ENCODE results near the gene FAF1.

FAF1 gene

DNA sequence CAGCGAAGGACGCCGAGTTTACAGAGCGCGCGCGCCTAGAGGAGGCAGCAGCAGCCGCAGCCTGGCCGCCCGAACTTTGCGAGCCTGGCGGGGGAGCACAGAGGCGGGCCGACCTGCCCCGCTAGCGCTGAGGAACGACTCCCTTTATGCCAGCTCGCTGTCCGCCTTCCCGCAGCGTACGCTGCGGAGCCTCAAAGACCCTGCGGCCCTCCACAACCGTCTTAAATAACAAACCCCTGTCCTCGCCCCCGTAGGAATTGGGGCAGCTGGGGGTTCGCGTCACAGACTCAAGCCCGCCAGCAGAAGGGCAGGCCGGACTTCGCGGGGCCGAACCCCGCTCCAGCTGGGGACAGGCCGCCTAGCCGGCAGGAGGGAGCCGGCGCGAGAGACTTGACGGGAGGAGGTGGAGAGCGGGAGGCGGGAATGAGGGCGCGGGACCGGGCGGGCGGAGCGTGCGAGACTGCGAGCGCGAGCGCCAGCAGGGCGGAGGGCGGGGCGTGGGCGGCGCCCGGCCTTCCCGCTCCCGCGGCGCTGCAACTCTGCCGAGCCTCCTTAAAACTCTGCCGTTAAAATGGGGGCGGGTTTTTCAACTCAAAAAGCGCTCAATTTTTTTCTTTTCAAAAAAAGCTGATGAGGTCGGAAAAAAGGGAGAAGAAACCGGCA is 8.2 kb upstream of the FAF1 start:
- Histone ChIP-seq H3K36me3 (replicated peaks; ENCODE audit: low read depth, low read length) (no peaks in the 10 kb centered on the region), H3K9ac (ENCODE audit: low read length) (peak overlapping the region; percentile 94), H3K9me3 (ENCODE audit: insufficient read depth, low read length) (no peaks in the 10 kb centered on the region), H3K79me2 (ENCODE audit: low read length) (no peaks in the 10 kb centered on the region), H3K4me2 (ENCODE audit: low read length) (peak overlapping the region; percentile 93), H3K4me3 (ENCODE audit: low read length) (peak overlapping the region; percentile 81), H2AFZ (ENCODE audit: low read depth, low read length) (peak overlapping the region; percentile 84), H4K20me1 (ENCODE audit: insufficient read depth, low read length) (no peaks in the 10 kb centered on the region), H3K4me1 (ENCODE audit: low read length) (peaks cover 34% of the 10 kb centered on the region), H3K27me3 (ENCODE audit: low read depth, low read length) (peaks cover 2% of the 10 kb centered on the region), H3K27ac (ENCODE audit: low read length) (peak overlapping the region; percentile 70)
- TF ChIP-seq, protein P1, sequence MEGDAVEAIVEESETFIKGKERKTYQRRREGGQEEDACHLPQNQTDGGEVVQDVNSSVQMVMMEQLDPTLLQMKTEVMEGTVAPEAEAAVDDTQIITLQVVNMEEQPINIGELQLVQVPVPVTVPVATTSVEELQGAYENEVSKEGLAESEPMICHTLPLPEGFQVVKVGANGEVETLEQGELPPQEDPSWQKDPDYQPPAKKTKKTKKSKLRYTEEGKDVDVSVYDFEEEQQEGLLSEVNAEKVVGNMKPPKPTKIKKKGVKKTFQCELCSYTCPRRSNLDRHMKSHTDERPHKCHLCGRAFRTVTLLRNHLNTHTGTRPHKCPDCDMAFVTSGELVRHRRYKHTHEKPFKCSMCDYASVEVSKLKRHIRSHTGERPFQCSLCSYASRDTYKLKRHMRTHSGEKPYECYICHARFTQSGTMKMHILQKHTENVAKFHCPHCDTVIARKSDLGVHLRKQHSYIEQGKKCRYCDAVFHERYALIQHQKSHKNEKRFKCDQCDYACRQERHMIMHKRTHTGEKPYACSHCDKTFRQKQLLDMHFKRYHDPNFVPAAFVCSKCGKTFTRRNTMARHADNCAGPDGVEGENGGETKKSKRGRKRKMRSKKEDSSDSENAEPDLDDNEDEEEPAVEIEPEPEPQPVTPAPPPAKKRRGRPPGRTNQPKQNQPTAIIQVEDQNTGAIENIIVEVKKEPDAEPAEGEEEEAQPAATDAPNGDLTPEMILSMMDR (IDR thresholded peaks at IDR 0.05; ENCODE audit: low read depth, low read length): peak; percentile 28; the same call in 1 of the 2 replicates
- TF ChIP-seq EZH2phosphoT487 (IDR thresholded peaks at IDR 0.05; ENCODE audit: low read depth): no peak

DNA sequence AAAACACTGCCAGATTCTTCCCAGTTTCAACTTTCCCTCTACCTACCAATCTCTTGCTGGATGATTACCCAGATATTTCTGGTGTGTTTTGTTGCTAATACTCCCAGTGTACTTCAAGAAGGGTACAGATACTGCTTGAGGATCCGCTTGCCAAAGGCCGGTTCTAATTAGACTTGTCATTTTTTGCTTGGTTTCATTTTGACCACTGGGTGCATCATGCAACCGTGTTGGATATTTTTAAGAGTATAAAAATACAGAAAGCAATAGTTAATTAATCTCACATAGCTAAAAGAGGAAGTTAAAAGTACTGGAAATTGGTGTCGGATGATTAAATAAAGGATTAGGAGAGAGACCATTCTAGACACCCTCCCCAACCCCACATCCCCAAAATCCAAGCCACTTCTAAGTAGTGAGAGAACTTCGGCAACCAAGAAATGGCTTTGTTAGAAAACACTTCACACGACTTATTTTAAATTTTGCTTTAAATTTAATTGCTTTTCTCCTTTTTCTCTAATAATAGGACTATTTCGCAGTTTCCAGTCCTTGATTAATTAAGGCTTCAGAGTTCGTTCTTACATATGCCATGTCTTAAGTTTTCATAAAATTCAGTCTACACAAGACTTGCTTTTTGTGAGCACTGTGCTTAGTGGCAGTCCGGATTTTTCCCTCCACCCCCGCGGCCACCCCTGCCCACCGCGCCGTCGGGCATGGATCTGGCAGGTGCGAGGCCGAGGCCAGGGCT is 7.5 kb upstream of the FAF1 start:
- Histone ChIP-seq H3K9ac (ENCODE audit: low read length) (peak overlapping the region; percentile 94; the same call in 1 of the 2 replicates), H3K79me2 (ENCODE audit: low read length) (no peaks in the 10 kb centered on the region)
- TF ChIP-seq, protein P1 (IDR thresholded peaks at IDR 0.05; ENCODE audit: low read depth, low read length): no peak
- TF ChIP-seq EZH2phosphoT487 (IDR thresholded peaks at IDR 0.05; ENCODE audit: low read depth): no peak

DNA sequence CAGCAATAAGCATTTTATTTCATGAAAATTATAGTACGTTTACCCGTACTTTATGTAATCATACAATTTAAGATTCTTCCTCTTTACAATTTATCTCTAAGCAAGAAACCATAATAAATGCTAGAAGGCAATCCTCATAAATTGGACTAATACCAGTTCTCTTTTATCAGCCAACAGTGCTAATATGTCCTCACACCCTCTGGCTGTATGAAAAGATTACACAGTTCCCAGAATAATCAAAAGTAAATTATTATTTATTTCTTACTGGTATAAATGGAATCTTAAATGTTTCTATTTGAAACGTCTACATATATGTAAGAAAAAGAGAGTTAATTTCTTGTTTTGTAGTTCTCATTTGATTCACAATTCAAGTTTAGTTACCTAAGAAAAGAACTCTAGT is 6.9 kb upstream of the FAF1 start:
- no peak overlapping the region for H3K9ac ChIP-seq (ENCODE audit: low read length)
- no peaks in the 10 kb centered on the region for H3K79me2 ChIP-seq (ENCODE audit: low read length)
- no peak overlapping the region for H2AFZ ChIP-seq (ENCODE audit: low read depth, low read length)
- no peaks in the 10 kb centered on the region for H3K36me3 ChIP-seq (replicated peaks; ENCODE audit: low read depth, low read length)
- no peaks in the 10 kb centered on the region for H4K20me1 ChIP-seq (ENCODE audit: insufficient read depth, low read length)
- TF ChIP-seq, protein P1 (IDR thresholded peaks at IDR 0.05; ENCODE audit: low read depth, low read length): no peak
- TF ChIP-seq EZH2phosphoT487 (IDR thresholded peaks at IDR 0.05; ENCODE audit: low read depth): no peak
- peaks cover 24% of the 10 kb centered on the region for H3K4me1 ChIP-seq (ENCODE audit: low read length)
- H3K4me2 ChIP-seq (ENCODE audit: low read length): peak overlapping the region; percentile 93
- no peaks in the 10 kb centered on the region for H3K9me3 ChIP-seq (ENCODE audit: insufficient read depth, low read length)
- no peaks in the 10 kb centered on the region; the same call in 1 of the 2 replicates for H3K27me3 ChIP-seq (ENCODE audit: low read depth, low read length)
- H3K27ac ChIP-seq (ENCODE audit: low read length): no peak overlapping the region
- H3K4me3 ChIP-seq (ENCODE audit: low read length): no peak overlapping the region

More for the DNA sequence above, 7.5 kb upstream of the FAF1 start:
- peak overlapping the region; percentile 93 for H3K4me2 ChIP-seq (ENCODE audit: low read length)
- no peaks in the 10 kb centered on the region for H3K36me3 ChIP-seq (replicated peaks; ENCODE audit: low read depth, low read length)
- H4K20me1 ChIP-seq (ENCODE audit: insufficient read depth, low read length): no peaks in the 10 kb centered on the region
- H2AFZ ChIP-seq (ENCODE audit: low read depth, low read length): no peak overlapping the region
- H3K27me3 ChIP-seq (ENCODE audit: low read depth, low read length): no peaks in the 10 kb centered on the region; the same call in 1 of the 2 replicates
- H3K9me3 ChIP-seq (ENCODE audit: insufficient read depth, low read length): no peaks in the 10 kb centered on the region
- H3K27ac ChIP-seq (ENCODE audit: low read length): peak overlapping the region; percentile 70; the same call in 1 of the 2 replicates
- peaks cover 28% of the 10 kb centered on the region for H3K4me1 ChIP-seq (ENCODE audit: low read length)
- H3K4me3 ChIP-seq (ENCODE audit: low read length): peak overlapping the region; percentile 81

DNA sequence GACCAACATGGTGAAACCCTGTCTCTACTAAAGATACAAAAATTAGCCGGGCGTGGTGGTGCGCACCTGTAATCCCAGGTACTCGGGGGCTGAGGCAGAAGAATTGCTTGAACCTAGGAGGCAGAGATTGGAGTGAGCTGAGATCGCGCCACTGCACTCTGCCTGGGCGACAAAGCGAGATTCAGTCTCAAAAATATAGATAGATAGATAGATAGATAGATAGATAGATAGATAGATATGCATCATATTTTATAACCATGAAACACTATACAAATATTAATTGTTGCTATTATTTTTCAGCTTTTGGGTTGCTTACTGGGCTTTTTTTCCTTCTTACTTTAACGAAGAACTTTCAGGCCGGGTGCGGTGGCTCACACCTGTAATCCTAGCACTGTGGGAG is 4.8 kb upstream of the FAF1 start:
- Histone ChIP-seq H3K79me2 (ENCODE audit: low read length) (no peaks in the 10 kb centered on the region; the same call in 1 of the 2 replicates), H4K20me1 (ENCODE audit: insufficient read depth, low read length) (no peaks in the 10 kb centered on the region), H3K9ac (ENCODE audit: low read length) (no peak overlapping the region), H3K4me2 (ENCODE audit: low read length) (no peak overlapping the region), H3K27me3 (ENCODE audit: low read depth, low read length) (no peaks in the 10 kb centered on the region), H2AFZ (ENCODE audit: low read depth, low read length) (no peak overlapping the region), H3K4me1 (ENCODE audit: low read length) (peaks cover 8% of the 10 kb centered on the region), H3K36me3 (replicated peaks; ENCODE audit: low read depth, low read length) (no peaks in the 10 kb centered on the region), H3K9me3 (ENCODE audit: insufficient read depth, low read length) (no peaks in the 10 kb centered on the region), H3K27ac (ENCODE audit: low read length) (no peak overlapping the region), H3K4me3 (ENCODE audit: low read length) (no peak overlapping the region)
- TF ChIP-seq, protein P1 (IDR thresholded peaks at IDR 0.05; ENCODE audit: low read depth, low read length): no peak
- TF ChIP-seq EZH2phosphoT487 (IDR thresholded peaks at IDR 0.05; ENCODE audit: low read depth): no peak

All from OCI-LY3 (cell line).